Thyroid gland (tissue), 4 donors: ENCODE data around the gene NR4A3. TPM values are rescaled to one million over a fixed set of nuclear protein-coding genes. Genes with fewer than 3 reads are reported as not detected.

ENCODE experiments used
- DNase-seq, 2 donors: peaks; one replicate each; pipeline ENCODE4 v3.0.0-alpha.2; 2019
- H3K27ac ChIP-seq, 3 donors: fragments of 200-600 bp; sonication (generic); 1 replicate in 2 of 3; 2 replicates in 1 of 3; pipeline ENCODE4 v1.5.1; 2016 to 2019; ENCODE audit warnings: mild to moderate bottlenecking in 1 of 3, moderate library complexity in 1 of 3
- H3K27me3 ChIP-seq: fragments of 200-600 bp; sonication (generic); one replicate; pipeline ENCODE4 v1.5.1; 2019
- H3K36me3 ChIP-seq, 2 donors: fragments of 200-600 bp; sonication (generic); one replicate each; pipeline ENCODE4 v1.5.1; 2016 to 2019
- H3K4me1 ChIP-seq, 2 donors: fragments of 200-600 bp; sonication (generic); one replicate each; pipeline ENCODE4 v1.5.1; 2017 to 2019
- H3K4me3 ChIP-seq, 3 donors: fragments of 200-600 bp; sonication (generic); replicated peaks in 1 of 3; 1 replicate in 2 of 3; 2 replicates in 1 of 3; pipeline ENCODE4 v1.5.1; 2016; ENCODE audit warnings: mild to moderate bottlenecking in 1 of 3
- H3K9me3 ChIP-seq: fragments of 200-600 bp; sonication (generic); one replicate; pipeline ENCODE4 v1.5.1; 2017
- POLR2A ChIP-seq, 2 donors: fragments of 450-650 bp; IDR thresholded peaks; one replicate each; pipeline ENCODE4 v1.6.1; 2017; ENCODE audit warnings: antibody characterized with exemption in 2 of 2, mild to moderate bottlenecking in 2 of 2, moderate library complexity in 1 of 2
- WGBS, 2 donors: methylation state at CpG; one replicate each; pipeline ENCODE4 v1.1.5; 2017; 5-methylcytosine and 5-hydroxymethylcytosine counted together
- intact Hi-C: fragments of 100-400 bp; cut with DNase I; formaldehyde crosslinking; loops from one replicate; pipeline ENCODE4 v1.15.1; 2023
- total RNA-seq, 4 donors: library from RNA; depleted of rRNA; stranded (reverse); fragments of >200 nt; gene quantifications; one replicate each; pipeline ENCODE4 v1.2.3, GENCODE V29; 2016
- TF ChIP-seq, protein P1 (sequence below), 6 experiments: fragments of 200-600 bp in 3 of 6; fragments of 450-650 bp in 3 of 6; sonication (generic) in 3 of 6; IDR thresholded peaks; one replicate each; pipeline ENCODE4 v1.5.1; 2016 to 2019; ENCODE audit warnings: antibody characterized with exemption in 6 of 6, mild to moderate bottlenecking in 2 of 6, inconsistent platforms in 1 of 6, moderate library complexity in 1 of 6

The NR4A3 gene
- total RNA-seq, 4 donors from 2014 or later, result 1.7 to 4.8 (median 2.3) TPM

DNA sequence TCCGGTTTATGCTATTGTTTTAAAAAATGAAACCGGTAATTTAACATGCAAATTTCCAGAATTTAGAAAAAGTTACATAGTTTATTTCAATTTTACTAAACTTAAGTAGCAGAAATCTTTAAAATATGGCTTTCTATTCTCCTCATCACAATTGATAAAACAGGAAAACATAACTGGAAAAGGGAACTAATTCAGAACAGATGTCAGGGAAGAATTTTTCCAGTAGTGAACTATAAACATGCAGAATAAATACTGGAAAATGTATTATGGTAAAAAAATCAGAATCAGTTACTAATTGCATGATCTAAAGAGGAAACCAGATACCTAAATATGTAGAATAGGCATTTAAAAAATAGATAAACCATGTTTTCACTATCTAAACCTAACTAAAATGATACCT lies 7.3 kb upstream of the NR4A3 start:
- intact Hi-C loops, result no loop called here

DNA sequence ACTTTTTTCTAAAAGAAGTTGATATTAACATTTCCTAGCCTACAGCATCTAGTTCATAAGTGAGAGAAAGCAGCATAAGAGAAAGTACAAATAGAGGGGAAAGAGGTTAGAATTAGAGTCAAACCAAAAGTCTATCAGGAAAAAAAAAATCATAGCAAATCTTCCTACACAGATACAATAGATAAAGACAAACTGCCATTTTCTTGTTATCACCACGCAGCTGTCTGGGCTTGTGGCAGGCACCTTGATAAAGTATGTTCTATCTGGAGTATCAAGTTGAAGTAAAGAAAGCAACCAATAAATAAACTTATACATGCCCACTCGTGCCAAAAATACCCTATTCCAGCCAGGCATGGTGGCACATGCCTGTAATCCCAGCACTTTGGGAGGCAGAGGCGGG lies 5.3 kb upstream of the NR4A3 start:
- TF ChIP-seq, protein P1, sequence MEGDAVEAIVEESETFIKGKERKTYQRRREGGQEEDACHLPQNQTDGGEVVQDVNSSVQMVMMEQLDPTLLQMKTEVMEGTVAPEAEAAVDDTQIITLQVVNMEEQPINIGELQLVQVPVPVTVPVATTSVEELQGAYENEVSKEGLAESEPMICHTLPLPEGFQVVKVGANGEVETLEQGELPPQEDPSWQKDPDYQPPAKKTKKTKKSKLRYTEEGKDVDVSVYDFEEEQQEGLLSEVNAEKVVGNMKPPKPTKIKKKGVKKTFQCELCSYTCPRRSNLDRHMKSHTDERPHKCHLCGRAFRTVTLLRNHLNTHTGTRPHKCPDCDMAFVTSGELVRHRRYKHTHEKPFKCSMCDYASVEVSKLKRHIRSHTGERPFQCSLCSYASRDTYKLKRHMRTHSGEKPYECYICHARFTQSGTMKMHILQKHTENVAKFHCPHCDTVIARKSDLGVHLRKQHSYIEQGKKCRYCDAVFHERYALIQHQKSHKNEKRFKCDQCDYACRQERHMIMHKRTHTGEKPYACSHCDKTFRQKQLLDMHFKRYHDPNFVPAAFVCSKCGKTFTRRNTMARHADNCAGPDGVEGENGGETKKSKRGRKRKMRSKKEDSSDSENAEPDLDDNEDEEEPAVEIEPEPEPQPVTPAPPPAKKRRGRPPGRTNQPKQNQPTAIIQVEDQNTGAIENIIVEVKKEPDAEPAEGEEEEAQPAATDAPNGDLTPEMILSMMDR (IDR thresholded peaks at IDR 0.05), result no peak
- TF ChIP-seq POLR2A (IDR thresholded peaks at IDR 0.05), result no peak
- Histone ChIP-seq H3K27ac (no peak overlapping the region), H3K4me3 (no peak overlapping the region), H3K4me1 (peaks cover 6 to 8% of the 10 kb centered on the region in 2 donors), H3K9me3 (no peaks in the 10 kb centered on the region), H3K36me3 (no peaks in the 10 kb centered on the region), H3K27me3 (no peaks in the 10 kb centered on the region)
- DNase-seq, result no peak
- whole genome bisulfite sequencing, 2 donors, result 80 to 88% methylated on average over 3 of the region's 3 CpGs
- intact Hi-C loops, result loop anchor here (5.0 kb wide), 1 partner anchor 91 kb away; the partner anchor contains the start of gene STX17

More for the DNA sequence above, 7.3 kb upstream of the NR4A3 start:
- 89 to 90% methylated on average over 2 of the region's 2 CpGs for WGBS, 2 donors
- Histone ChIP-seq H3K36me3 (no peaks in the 10 kb centered on the region), H3K4me1 (peaks cover 6 to 8% of the 10 kb centered on the region in 2 donors), H3K27me3 (no peaks in the 10 kb centered on the region), H3K27ac (no peak overlapping the region), H3K9me3 (no peaks in the 10 kb centered on the region), H3K4me3 (no peak overlapping the region)
- no peak for DNase-seq
- TF ChIP-seq, protein P1 (IDR thresholded peaks at IDR 0.05), result no peak
- TF ChIP-seq POLR2A (IDR thresholded peaks at IDR 0.05), result no peak

DNA sequence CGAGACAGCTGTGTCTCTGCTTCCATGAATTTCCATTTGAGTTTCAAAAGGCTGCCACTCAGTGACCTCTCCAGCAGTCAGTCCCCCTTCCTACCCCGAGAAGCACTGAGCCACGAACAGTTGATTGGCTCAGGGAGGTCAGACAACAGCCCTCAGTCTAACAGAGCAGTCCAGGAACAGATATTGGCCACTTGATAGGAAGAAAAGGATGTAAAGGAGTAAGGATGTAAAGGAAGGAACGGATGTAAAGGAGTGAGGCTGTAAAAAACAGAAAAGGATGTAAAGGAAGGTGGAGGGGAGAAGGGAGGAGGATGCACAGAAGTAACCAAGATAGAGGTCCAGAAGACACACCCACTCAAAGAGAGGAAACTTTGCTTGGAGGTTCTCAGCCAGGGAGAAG lies 3.2 kb upstream of the NR4A3 start:
- no peaks in the 10 kb centered on the region for H3K27me3 ChIP-seq
- intact Hi-C loops, result loop anchor here (5.0 kb wide), 1 partner anchor 89 kb away; the partner anchor contains the start of gene STX17
- H3K27ac ChIP-seq, result peak overlapping the region; percentile 97 to 100 (median 99)
- DNase-seq, result no peak
- 35 to 42% methylated on average over 4 of the region's 4 CpGs for WGBS, 2 donors
- no peaks in the 10 kb centered on the region for H3K9me3 ChIP-seq
- no peaks in the 10 kb centered on the region for H3K36me3 ChIP-seq
- H3K4me1 ChIP-seq, result peaks cover 6 to 11% of the 10 kb centered on the region in 2 donors
- TF ChIP-seq, protein P1 (IDR thresholded peaks at IDR 0.05), result no peak
- TF ChIP-seq POLR2A (IDR thresholded peaks at IDR 0.05), result no peak
- no peak overlapping the region for H3K4me3 ChIP-seq

DNA sequence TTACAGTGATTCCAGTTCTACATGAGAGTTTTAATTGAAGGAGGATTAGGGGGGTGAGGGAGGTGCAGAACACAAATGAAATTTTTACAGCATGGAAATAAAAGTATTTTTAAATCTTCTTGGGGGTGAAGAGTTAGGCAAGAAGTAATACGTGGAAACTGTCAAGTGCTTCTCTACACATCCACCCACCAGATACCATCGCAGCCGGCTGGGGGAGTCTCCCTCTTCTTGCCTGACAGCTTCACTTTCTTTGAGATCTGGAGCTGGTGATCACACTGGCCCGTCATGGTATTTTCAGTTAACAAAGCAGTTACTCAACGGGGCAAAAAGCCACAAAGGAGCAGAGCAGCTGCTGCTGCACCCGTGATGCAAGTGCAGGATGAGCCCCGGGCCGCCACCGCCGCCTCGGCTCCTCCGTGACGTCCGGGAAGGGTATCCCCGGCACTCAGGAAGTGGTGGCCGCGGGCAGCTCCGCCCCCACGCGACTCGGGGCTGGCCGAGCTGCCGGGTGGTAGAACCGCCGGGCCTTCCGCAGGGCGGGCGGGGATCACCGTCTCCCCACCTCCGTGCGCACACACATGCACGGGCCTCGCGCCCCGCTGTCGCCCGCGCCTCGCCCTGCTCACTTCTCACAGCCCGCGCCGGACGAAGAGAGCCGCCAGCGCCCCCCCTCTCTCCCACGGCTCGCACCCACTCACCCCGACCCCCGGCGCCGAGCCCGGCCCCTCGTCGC lies 2.4 kb upstream of the NR4A3 start:
- Histone ChIP-seq H3K27ac (peak overlapping the region; percentile 97 to 100 (median 99)), H3K36me3 (no peaks in the 10 kb centered on the region), H3K4me1 (peaks cover 11 to 17% of the 10 kb centered on the region in 2 donors), H3K9me3 (no peaks in the 10 kb centered on the region), H3K27me3 (no peaks in the 10 kb centered on the region), H3K4me3 (peak overlapping the region; percentile 60 to 92 (median 76))
- WGBS, 2 donors, result 1% methylated on average over 5 to 12 of the region's 54 CpGs
- intact Hi-C loops, result loop anchor here (5.0 kb wide), 1 partner anchor 88 kb away; the partner anchor contains the start of gene STX17
- peak; percentile 90 to 92 for DNase-seq
- peak; percentile 62 to 84 for TF ChIP-seq POLR2A (IDR thresholded peaks at IDR 0.05)
- TF ChIP-seq, protein P1 (IDR thresholded peaks at IDR 0.05), result no peak
